HG03108 (cell line): ENCODE data around the gene RASGEF1C.

Source experiments
- ATAC-seq: cut with Tn5 transposase; IDR thresholded peaks from one replicate; pipeline ENCODE4 v1.9.1; 2021; ENCODE audit warnings: moderate library complexity; ENCODE audit not compliant: unreplicated experiment

RASGEF1C gene

DNA sequence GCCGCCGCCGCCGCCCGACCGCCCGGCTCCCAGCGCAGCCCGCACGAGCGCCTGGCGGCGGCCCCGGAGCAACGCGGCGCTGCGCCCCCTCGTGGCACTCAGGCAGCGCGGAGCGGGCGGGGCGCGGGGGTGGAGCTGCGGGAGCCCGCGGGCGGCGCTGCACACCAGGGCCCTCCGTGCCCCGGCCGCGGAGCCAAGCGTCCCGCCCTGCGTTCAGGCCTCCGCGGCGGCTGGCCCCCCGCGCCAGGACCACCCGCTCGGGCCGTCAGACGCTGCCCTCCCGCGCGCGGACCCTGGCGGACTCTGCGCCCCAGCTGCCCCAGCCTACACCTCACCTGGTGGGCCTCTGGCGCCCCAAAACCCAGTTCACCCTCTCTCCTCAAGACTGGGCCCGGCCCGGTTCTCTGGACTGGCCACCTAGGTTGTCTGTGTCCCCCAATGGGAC, at the start of gene RASGEF1C:
RASGEF1C (minus strand) TSS at position 75 of the 445 bp plus-strand sequence. CDS start 71,159 bp downstream, outside the sequence.
- peak; percentile 78 for ATAC-seq

DNA sequence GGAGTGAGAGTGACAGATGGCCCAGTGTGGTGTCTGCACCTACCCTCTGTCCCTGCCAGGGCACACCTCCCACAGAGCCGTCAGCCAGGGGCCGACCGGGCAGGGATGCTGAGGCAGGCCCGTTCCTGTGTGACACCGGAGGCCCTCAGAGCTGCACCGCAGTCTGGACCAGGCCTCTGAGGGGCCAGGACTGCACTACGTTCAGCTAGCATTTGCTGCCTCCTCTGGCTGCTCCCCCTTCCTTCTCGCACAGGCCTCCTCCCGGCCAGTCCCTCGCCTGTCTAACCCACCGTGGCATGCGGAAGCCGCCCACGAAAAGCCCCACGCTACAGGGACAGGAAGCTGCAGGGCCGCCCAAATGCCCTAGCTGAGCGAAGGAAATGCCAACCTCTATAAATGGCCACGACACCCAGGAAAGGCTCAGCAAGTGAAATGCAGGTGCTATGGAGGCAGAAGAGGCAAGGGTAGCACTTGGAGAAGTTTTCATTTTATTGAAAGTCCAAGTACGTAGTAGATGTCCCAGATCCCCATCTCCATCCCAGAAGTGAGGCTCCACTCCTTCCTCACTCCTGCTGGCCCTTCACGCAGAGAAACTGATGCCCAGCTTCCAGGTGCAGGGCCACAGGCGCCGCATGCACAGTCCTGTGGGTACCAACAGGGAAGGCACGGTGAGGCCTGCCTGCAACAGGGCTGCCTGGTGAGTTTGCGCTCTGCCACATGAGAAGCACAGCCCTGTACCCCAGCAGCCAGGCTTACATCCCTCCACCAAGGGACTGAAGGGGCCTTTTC, 44.2 kb upstream of the RASGEF1C start:
- ATAC-seq, result no peak

DNA sequence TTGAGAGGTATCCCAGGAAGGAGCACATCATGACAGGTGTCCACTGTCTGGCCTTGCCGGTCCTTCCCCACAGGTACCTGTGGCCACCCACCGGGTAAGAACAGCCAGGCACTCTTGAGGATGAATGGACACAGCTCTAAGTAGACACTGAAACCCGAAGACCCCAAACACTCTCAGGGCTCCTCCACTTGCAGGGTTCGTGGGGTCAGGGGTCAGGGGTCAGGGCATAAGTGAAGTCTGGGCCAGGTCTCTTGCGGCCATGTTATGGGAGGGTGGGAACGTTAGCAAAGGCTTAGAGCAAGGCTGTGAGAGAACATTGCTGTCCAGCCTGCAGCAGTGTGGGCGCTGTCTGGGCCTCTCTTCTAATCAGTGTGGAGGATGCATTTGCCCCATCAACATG, 42.9 kb upstream of the RASGEF1C start:
- ATAC-seq, result no peak

DNA sequence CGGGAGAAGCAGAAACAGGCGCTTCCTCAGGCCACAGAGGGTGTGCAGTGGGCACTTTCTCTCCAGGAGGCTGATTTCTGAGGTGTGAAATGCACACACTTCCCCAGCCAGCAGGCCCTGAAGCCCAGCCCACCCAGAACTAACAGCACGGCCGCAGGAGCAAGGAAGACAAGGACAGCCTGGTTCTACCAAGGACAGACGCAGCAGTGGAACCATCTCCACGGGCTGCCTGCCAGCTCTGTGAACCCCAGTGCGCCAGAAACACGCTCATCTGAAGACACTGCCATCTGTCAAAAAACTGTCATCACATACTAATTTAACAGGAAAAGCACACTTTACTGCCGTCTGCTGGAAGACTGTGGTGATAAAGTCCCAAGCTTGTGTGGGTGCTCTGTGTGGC, 42.1 kb upstream of the RASGEF1C start:
- no peak for ATAC-seq

DNA sequence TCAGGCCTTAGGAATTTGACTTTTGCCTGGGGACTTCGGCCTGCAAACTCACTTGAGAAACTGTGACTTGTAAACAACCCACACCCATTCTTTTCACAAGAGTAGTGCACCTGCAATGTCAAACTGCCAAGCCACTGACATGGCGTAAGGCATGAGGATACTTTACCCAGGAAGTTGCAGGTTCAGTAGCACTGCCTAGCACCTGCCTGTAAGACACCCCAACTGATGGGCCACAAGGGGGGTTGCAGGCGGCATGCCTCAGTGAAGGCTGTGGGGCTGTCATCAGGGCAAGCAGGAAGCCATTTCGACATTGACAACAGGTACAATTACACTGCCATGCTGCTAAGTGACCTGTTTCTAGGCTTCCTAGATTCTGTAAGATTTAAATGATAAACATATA, 41.3 kb upstream of the RASGEF1C start:
- ATAC-seq, result no peak

DNA sequence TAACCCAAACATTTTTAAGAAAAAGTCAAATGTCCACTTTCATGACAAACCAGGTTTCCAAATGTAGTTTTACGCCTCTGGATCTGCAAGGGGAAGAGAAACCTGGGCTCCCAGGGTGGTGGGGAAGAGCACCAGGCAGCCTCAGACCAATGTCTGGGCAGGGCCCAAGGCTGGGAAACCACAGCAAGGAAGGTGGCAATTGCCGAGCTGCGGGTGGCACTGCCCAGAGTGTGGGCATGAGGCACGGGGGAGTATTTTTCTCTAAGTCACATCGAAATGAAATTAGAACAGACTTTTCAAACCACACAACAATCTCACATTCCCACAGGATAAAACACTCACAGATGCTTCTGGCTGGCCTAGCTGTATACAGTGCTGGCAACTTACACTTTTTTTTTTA, 32.6 kb upstream of the RASGEF1C start:
- ATAC-seq, result no peak

DNA sequence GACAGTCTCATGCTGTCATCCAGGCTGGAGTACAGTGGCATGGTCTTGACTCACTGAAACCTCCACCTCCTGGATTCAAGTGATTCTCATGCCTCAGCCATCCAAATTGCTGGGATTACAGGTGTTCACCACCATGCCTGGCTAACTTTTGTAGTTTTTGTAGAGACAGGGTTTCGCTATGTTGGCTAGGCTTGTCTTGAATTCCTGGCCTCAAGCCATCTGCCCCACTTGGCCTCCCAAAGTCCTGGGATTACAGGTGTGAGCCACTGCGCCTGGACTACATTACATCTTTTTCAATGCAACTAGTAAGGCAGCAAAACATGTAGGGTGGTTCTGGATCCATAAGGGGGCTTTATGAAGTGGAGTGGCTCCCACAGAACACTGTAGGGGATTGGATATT, 29.6 kb upstream of the RASGEF1C start:
- no peak for ATAC-seq

DNA sequence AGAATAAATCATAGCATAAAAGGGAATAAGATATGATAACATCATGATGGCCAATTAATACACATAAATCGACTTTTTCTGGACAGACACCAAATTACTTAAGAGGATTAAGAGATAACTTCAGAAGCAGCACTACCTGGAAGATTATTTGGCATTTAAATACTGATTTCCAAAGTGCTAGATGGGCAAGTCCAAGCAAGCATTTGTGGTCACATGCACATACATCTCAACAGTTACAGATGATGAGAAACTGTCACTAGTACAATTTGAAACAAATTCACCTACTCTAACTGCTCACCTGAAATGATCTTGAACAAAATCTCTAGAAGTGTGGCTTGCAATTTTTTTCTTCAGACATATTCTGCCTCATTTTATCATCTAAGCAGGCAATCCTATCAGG, 26.8 kb upstream of the RASGEF1C start:
- ATAC-seq, result no peak

DNA sequence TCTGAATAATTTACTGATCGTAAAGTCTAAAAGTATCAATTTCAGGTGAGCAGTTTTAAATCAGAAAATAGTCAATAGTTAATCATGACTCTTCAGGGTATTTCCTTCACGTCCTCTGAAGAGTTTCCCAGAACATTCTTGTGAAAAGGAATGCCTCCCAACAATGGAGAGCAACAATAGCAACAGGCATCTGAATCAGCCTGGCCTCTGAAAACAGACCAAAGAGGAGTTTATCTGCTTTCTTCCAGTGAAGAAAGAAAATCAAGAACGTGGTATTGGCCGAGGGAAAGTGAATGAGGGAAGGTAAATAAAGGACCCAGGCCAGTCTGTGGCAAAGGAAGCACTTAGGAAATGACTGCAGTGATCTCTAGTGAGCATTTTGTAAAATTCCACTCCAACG, 26.1 kb upstream of the RASGEF1C start:
- no peak for ATAC-seq

DNA sequence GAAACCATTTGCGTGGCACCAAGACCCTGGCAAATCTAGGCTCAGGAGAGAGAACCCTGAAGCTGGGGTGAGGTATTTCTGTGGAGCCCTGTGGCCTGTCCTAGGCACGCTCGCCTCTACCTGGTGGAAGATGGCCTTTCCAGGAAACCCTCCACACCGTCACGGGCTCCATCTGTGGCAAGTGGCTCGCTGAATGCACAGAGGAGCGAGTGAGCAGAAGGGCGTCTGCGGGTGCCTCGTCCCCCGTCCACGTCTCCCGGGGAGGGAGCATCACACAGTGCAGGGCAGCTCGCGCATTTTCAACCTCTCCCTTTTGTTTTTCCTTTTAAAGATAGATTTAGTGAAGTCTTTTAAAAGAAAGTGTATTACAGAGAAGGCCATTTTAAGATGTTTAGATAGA, 25.3 kb upstream of the RASGEF1C start:
- ATAC-seq, result no peak

DNA sequence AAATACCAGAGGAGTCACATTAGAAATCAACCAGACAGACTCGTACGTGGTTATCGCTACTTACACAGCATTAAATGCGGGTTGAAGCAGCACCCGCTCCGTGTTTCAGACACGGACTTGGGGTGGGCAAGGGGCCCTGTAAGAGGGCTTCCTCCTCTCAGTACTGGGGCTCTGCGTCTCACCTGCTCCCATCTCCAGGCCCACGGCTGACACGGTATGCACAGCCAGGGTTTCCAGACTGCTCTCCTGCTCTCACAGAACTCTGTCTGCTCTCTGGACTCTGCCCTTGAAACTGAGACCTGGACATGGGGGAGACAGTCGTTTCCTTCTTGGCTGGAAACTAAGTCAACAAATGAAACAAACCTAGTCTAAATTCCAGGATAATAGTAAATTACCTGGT, 24.7 kb upstream of the RASGEF1C start:
- no peak for ATAC-seq

DNA sequence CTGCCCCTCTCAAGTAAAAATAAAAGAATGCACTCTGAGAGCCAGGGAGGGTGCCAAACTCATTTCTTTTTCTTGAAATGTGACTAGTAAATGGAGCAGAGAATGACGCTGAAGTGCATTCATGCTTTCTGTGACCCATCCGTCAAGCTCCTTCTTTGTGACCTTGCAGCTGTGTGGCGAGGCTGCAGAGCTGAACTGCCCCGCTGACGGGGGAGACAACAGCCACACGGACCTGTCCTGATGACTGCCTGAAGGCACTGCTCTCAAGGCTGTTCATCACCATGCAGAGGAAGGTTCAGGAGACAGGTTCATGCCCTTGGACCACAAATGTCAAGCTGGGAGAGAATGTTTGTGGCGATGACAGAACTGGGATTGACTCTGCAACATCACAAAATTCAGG, 21.0 kb upstream of the RASGEF1C start:
- ATAC-seq, result no peak

DNA sequence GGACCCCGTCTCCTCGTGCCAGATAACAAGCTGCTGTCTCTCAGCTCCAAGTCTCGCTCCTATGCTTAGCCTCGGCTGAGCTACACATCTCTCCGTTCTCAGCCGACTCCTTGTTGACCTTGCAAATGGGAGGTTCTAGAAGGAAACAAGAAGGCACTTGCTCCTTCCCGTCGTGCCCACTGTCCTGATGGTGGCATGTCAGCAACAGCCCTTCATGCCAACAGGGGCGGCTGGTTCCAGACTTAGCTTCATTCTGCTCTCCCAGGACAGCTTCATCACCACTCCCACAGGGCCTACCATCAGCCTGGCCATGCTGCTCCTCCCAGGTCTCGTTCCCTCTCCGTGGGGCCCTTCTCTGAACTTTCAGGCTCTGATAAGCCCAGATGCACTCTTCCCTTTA, 13.0 kb upstream of the RASGEF1C start:
- ATAC-seq, result no peak

DNA sequence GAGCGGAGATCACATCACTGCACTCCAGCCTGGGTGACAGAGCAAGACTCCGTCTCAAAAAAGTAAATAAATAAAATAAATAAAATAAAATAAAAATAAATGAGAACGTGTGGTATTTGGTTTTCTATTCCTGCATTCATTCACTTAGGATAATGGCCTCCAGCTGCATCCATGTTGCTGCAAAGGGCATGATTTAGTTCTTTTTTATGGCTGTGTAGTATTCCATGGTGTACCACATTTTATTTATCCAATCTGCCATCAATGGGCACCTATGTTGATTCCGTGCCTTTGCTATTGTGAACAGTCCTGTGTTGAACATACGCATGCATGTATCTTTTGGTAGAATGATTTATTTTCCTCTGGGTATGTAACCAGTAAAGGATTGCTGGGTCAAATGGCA, 8.8 kb upstream of the RASGEF1C start:
- no peak for ATAC-seq

DNA sequence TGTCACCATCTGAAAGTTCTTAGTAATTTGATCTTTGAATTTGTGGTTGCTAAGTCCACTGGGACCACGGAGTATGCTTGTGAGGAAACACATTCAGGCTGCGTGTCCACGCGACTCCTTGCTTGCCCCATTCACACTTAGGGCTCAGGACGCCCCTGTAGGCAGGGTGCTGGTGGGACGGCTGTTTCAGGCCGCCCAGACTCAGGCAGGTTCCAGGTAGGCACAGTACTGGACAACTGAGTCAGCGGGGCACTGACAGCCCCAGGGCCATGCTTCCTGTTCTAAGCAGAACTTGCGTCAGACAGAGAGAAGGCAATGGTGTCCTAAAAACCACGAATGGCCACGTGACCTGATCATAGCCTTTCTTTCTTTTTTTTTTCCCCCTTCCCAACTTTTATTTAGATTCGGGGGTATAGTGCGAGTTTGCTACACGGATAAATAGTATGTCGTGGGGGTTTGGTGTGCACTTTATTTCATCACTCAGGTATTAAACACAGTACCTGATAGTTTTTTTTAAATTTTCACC, 7.7 kb upstream of the RASGEF1C start:
- ATAC-seq, result no peak

DNA sequence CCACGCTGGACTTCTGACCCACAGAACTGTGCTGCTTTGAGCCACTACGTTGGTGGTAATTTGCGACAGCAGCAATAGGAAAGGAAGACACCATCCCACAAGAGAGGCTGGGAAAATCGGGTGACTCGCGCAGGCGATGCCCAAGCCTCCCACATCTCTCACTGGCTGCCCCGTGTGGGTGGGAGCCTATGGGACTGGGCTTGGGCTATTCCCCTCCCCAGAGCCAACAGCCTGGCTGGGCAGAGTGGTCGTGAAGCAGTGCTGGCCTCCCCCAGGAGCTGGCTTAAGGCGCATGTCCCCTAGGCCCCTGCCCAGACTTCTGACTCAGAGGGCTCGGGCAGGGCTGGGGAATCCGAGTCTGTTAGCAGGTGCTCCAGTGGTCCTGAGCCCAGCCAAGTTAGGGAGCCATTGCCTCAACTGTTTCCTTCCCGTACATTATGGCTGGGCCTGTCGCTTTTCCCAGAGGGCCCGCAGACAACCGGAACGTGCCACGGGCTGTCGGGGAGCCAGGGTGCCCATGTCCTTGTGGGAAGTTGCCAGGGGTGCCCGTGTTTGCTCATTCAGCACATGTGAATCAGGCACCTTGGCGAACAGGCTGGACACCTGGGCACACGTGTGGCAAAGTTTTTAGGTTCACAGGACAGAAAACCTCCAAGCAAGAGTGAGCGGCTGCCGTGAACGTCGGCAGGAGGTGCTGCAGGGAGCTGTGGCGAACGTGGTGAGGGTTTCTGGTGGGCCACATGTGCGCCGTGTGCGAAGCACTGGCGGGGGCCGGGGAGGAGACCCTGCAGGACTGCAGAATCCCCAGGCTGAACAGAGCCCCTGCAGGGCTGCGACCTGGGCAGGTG, 7.0 kb upstream of the RASGEF1C start:
- ATAC-seq, result no peak

DNA sequence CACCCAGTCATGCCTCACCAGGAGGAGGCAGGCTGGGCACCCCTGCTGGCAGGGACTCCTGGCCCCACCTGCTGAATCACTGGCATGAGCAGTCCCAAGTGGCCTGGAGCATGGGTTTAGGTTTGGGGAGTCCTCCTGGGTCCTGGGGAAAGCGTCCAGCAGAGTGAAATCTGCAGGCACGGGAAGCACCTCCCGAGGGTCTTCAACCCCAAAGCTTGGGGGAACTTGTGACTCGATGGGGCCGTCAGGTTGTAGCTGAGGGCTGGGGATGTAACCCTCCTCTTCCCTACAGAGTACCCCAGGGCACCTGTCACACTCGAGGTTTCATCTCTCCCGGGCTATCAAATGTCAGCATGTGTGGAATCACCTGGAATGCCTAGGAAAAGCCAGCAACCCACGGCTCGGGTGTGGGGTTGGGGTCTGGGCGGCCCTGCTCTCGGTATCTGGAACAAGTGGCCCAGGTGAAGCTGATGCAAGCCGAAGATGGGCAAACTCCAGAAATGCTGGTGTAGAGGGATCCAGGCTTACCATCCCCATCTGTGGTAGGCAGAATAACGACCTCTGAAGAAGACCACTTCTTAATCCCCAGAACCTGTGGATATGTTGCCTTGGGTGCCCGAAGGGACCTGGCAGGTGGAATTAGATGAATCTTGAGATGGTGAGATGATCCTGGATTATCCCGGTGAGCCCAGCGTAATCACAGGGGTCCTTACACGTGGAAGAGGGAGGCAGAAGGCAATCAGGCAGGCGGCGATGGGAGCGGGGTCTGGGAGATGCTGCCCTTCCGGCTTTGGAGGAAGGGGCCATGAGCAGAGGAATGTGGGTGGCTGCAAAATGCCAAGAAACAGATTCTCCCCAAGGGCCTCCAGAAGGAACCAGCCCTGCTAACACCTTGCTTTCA, 6.1 kb upstream of the RASGEF1C start:
- ATAC-seq, result no peak

DNA sequence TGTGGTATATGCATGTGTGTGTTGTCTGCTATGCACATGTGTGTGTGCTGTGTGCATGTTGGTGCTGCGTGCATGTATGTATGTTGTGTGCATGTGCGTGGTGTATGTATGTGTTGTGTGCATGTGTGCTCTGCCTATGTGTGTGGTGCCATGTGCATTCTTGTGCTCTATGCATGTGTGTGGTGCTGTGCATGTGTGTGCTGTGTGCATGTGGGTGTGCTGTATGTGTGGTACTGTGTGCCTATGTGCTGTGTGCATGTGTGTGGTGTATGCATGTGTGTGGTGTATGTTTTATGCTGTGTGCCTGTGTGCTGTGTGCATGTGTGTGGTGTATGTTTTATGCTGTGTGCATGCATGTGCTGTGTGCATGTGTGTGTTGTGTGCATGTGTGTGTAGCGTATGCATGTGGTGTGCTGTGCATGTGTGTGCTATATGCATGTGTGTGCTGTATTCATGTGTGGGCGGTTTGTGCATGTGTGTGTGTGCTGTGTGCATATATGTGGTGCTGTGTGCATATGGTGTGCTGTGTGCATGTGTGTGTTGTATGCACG, 4.7 kb upstream of the RASGEF1C start:
- no peak for ATAC-seq

DNA sequence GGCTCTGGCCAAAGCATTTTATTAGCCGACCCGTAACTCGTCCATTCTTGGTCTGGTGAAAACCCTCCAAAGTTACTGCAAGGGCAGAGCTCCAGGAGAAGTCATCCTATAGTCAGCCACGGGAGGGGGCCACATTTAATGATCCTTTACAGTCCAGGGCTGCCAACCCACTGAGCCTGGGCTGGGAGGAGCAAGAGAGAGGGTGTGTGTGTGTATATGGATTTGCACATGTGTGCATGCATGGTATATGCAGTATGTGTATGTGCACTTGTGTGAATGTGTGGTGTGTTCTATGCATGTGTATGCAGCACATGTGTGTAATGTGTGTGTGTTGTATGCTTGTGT, 4.2 kb upstream of the RASGEF1C start:
- ATAC-seq, result no peak

DNA sequence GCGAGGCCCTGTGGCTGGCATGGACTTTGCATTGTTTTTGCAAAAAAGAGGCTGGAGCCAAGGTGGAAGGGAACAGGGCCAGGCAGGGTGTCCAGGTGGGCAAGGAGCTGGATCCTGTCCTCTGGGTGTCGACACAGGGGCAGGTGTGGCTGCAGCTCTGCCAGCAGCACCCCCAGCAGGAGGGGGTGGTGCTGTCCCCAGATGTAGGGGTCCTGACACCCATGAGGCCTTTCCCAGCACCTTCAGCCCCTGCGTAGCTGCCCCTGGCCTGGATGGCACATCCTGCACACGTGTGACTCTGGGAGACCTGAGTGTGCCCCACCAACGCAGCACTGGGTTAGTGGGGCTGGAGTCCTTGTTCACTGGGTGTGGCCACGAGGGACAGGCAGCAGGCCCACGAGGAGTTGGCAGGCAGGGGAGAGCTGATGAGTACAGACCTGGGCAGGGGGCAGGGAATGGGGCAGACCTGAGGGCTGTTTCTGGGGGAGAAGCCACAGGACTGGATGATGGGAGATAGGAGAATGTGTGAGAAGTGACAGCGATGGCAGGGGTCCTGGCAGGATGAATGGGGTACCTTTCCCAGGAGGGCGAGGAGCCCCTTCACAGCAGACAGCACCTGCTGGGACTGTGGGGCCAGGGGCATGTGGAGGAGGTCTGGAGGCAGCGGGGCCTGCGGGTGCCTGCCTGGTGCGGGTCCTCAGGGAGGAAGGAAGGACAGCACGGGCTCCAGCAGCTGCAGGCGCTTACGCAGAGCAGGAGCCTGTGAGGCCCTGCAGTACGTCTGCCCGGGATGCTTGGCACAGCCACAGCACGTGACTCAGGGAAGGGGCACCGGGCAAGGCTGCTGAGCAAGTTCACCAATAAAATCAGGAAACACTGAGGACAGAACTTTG, 3.6 kb upstream of the RASGEF1C start:
- no peak for ATAC-seq
